Keratinocyte (primary cell): ENCODE data around the gene CCDC38. TPM values are rescaled to one million over a fixed set of nuclear protein-coding genes. Genes with fewer than 3 reads are reported as not detected.
A peak's percentile ranks its signal among the peaks of the same experiment; 100 is the strongest.

Experiments
- DNase-seq: peaks from one replicate; pipeline ENCODE4 v3.0.0-alpha.2; 2011; ENCODE audit warnings: low read depth, missing footprints, low spot score
- FAIRE-seq: peaks from 2 replicates; lab custom pipeline; 2011; peaks lifted over from hg19 to GRCh38; lab: Jason Lieb, UNC
- H2AFZ ChIP-seq: 2 replicates; pipeline ENCODE4 v1.6.0; 2012; ENCODE audit warnings: low read length, control low read depth, inconsistent platforms; ENCODE audit not compliant: control insufficient read depth
- H3K27ac ChIP-seq: 2 replicates; pipeline ENCODE4 v1.5.1; 2011; ENCODE audit warnings: low read length; ENCODE audit not compliant: control insufficient read depth, insufficient read depth
- H3K27me3 ChIP-seq: 3 replicates; pipeline ENCODE4 v1.6.0; 2011; ENCODE audit warnings: low read length; ENCODE audit not compliant: control insufficient read depth, insufficient read depth; ENCODE audit errors: extremely low read depth
- H3K36me3 ChIP-seq, 2 experiments: 2 replicates in 1 of 2; 3 replicates in 1 of 2; pipeline ENCODE4 v1.5.1; 2011; ENCODE audit warnings: low read length in 2 of 2, mild to moderate bottlenecking in 1 of 2; ENCODE audit not compliant: control insufficient read depth in 2 of 2, insufficient read depth in 2 of 2; ENCODE audit errors: extremely low read depth in 1 of 2
- H3K4me1 ChIP-seq: 3 replicates; pipeline ENCODE4 v1.5.1; 2011; ENCODE audit warnings: low read length; ENCODE audit not compliant: control insufficient read depth, insufficient read depth; ENCODE audit errors: extremely low read depth
- H3K4me2 ChIP-seq: 3 replicates; pipeline ENCODE4 v1.6.0; 2011; ENCODE audit warnings: low read depth, low read length; ENCODE audit not compliant: control insufficient read depth, insufficient read depth; ENCODE audit errors: extremely low read depth
- H3K4me3 ChIP-seq, 3 experiments: fragments of 200-600 bp in 1 of 3; sonication (generic) in 1 of 3; 2 replicates in 2 of 3; 3 replicates in 1 of 3; pipeline ENCODE4 v1.5.1; 2011 to 2016; ENCODE audit warnings: low read length in 3 of 3, mild to moderate bottlenecking in 3 of 3, control low read depth in 2 of 3, inconsistent platforms in 1 of 3, low read depth in 1 of 3, mixed read lengths in 1 of 3, mixed run types in 1 of 3, moderate library complexity in 1 of 3; ENCODE audit not compliant: control insufficient read depth in 2 of 3, insufficient read depth in 2 of 3; ENCODE audit errors: extremely low read depth in 1 of 3
- H3K79me2 ChIP-seq: 2 replicates; pipeline ENCODE4 v1.6.0; 2012; ENCODE audit warnings: low read length; ENCODE audit not compliant: control insufficient read depth, insufficient read depth
- H3K9ac ChIP-seq: 3 replicates; pipeline ENCODE4 v1.6.0; 2011; ENCODE audit warnings: low read length; ENCODE audit not compliant: control insufficient read depth, insufficient read depth; ENCODE audit errors: extremely low read depth
- H3K9me1 ChIP-seq: 3 replicates; pipeline ENCODE4 v1.6.0; 2011; ENCODE audit warnings: low read length; ENCODE audit not compliant: control insufficient read depth, insufficient read depth; ENCODE audit errors: extremely low read depth
- H3K9me3 ChIP-seq: 2 replicates; pipeline ENCODE4 v1.5.1; 2012; ENCODE audit warnings: low read depth, low read length; ENCODE audit not compliant: control insufficient read depth
- H4K20me1 ChIP-seq: 3 replicates; pipeline ENCODE4 v1.6.0; 2011; ENCODE audit warnings: low read length; ENCODE audit not compliant: control insufficient read depth, insufficient read depth; ENCODE audit errors: extremely low read depth
- EZH2 ChIP-seq: IDR thresholded peaks from one replicate; pipeline ENCODE4 v1.6.1; 2012; ENCODE audit warnings: inconsistent platforms, mild to moderate bottlenecking, low read length, moderate library complexity
- dilution Hi-C: fragments of 300-500 bp; cut with MboI; formaldehyde crosslinking; loops from one replicate; pipeline ENCODE4 v1.7.0; 2020; ENCODE audit warnings: low sequenced_read_pairs; ENCODE audit not compliant: extremely low pct_ligation_motif_present
- polyA plus RNA-seq, 5 experiments: library from polyadenylated mRNA; depleted of rRNA in 3 of 5; stranded (reverse) in 3 of 5; stranded (forward) in 1 of 5; unstranded in 1 of 5; fragments of >200 nt; gene quantifications; 1 replicate in 1 of 5; 2 replicates in 3 of 5; 3 replicates in 1 of 5; pipeline versions ENCODE4 v1.2.1 to v1.2.3, GENCODE V29; 2011 to 2012; ENCODE audit warnings: missing spikeins in 2 of 5, low read depth in 1 of 5, low replicate concordance in 1 of 5
- TF ChIP-seq, protein P1 (sequence below), 3 experiments: IDR thresholded peaks in 1 of 3; conservative IDR thresholded peaks in 1 of 3; optimal IDR thresholded peaks in 1 of 3; 2 replicates in 2 of 3; 3 replicates in 1 of 3; pipeline versions ENCODE3 to v1.5.1; 2011; ENCODE audit warnings: low read length in 3 of 3, mild to moderate bottlenecking in 3 of 3, moderate library complexity in 2 of 3, control low read depth in 1 of 3, inconsistent platforms in 1 of 3; ENCODE audit not compliant: insufficient read depth in 2 of 3; ENCODE audit errors: extremely low read depth in 1 of 3

Gene CCDC38
- polyA plus RNA-seq, 1 donor (not counting 4 experiments of a cell fraction or from before 2014, with no cell fraction given), result 0.04 TPM

DNA sequence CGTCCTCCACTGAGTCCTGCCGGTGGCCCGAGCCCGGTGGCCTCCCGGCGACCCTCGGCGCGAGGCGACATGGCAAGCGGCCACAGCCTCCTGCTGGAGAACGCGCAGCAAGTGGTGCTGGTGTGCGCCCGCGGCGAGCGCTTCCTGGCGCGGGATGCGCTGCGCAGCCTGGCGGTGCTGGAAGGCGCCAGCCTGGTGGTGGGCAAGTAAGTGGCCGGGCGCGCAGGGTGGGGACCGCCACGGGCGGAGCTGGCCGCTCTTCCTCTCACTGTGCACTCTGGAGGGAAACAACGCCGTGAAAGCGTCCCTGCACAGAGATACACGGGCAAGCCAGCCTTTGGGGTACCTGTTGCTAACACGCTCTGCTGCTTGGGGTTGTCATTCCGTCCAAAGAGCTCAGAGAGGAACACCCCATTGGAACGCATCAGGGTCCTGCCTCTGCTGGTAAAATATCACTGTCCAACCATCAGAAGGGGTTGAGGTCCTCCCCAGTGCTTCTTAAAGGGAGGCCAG, 972 bp upstream of the CCDC38 start, which contains the start of gene AMDHD1:
TSS of gene AMDHD1 (plus strand) at position 2 of the 513 bp plus-strand sequence. CDS start at position 70, 68 bp downstream.
- no peak for DNase-seq
- no peak for FAIRE-seq
- Histone ChIP-seq H3K79me2 (no peaks in the 10 kb centered on the region), H3K4me3 (peak within 1 kb of the TSS; percentile 57 to 87 (median 74)), H4K20me1 (no peaks in the 10 kb centered on the region), H3K4me1 (peaks cover 9% of the 10 kb centered on the region), H3K9me1 (no peaks in the 10 kb centered on the region), H3K4me2 (peak within 1 kb of the TSS; percentile 96), H3K27ac (peak within 1 kb of the TSS; percentile 38), H2AFZ (peak within 1 kb of the TSS; percentile 98), H3K9ac (peak within 1 kb of the TSS; percentile 81), H3K36me3 (no peaks in the 10 kb centered on the region), H3K27me3 (no peaks in the 10 kb centered on the region), H3K9me3 (no peaks in the 10 kb centered on the region)
- dilution Hi-C loops, result no loop called here
- TF ChIP-seq EZH2, result no peak
- TF ChIP-seq, protein P1, sequence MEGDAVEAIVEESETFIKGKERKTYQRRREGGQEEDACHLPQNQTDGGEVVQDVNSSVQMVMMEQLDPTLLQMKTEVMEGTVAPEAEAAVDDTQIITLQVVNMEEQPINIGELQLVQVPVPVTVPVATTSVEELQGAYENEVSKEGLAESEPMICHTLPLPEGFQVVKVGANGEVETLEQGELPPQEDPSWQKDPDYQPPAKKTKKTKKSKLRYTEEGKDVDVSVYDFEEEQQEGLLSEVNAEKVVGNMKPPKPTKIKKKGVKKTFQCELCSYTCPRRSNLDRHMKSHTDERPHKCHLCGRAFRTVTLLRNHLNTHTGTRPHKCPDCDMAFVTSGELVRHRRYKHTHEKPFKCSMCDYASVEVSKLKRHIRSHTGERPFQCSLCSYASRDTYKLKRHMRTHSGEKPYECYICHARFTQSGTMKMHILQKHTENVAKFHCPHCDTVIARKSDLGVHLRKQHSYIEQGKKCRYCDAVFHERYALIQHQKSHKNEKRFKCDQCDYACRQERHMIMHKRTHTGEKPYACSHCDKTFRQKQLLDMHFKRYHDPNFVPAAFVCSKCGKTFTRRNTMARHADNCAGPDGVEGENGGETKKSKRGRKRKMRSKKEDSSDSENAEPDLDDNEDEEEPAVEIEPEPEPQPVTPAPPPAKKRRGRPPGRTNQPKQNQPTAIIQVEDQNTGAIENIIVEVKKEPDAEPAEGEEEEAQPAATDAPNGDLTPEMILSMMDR (optimal IDR thresholded peaks at IDR 0.05 in 1 of 3, IDR thresholded peaks at IDR 0.05 in 1 of 3, conservative IDR thresholded peaks at IDR 0.05 in 1 of 3; ENCODE audit: extremely low read depth in 1 of 3, insufficient read depth in 2 of 3, low read length in 3 of 3), result peak in 2 of 3 experiments; percentile 24 to 59

DNA sequence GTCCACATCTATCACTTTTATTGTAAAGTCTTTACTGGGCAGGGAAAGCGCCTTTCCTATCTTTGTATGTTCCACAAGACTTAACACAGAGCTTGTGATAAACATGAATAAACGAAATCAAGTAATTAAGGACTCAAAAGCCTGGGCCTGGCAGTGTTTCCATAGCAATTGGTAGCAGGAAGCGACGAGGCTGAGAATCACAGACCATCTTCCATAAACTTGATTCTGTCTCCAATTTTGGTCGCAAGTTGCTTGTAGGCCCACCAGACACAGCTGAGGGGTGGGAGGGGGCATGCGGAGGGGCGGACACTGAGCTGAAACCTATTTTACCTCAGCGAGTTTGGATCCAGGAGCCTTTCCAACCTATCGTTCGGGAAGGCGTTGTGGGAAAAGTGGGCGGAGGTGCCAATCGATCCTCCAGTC, 302 bp downstream of the CCDC38 start:
- Histone ChIP-seq H3K27ac (peak overlapping the region; percentile 38), H3K9me1 (no peaks in the 10 kb centered on the region), H3K9ac (peak overlapping the region; percentile 81), H3K4me1 (peaks cover 9% of the 10 kb centered on the region), H3K27me3 (no peaks in the 10 kb centered on the region), H3K4me2 (peak overlapping the region; percentile 96), H2AFZ (peak overlapping the region; percentile 98), H3K9me3 (no peaks in the 10 kb centered on the region), H4K20me1 (no peaks in the 10 kb centered on the region), H3K36me3 (no peaks in the 10 kb centered on the region), H3K4me3 (peak overlapping the region; percentile 57 to 87 (median 74)), H3K79me2 (no peaks in the 10 kb centered on the region)
- peak; percentile 68 for FAIRE-seq
- dilution Hi-C loops, result no loop called here
- no peak for DNase-seq
- TF ChIP-seq, protein P1 (optimal IDR thresholded peaks at IDR 0.05 in 1 of 3, IDR thresholded peaks at IDR 0.05 in 1 of 3, conservative IDR thresholded peaks at IDR 0.05 in 1 of 3; ENCODE audit: extremely low read depth in 1 of 3, insufficient read depth in 2 of 3, low read length in 3 of 3), result no peak
- no peak for TF ChIP-seq EZH2
